Activated CD8-positive, alpha-beta memory T cell treated with anti-CD3 and anti-CD28 coated beads, Interleukin-2, amount 50 U/mL, for 1 hour (primary cell): ENCODE measurements around the gene TCF25.

ENCODE experiments used
- DNase-seq: peaks from one replicate; pipeline ENCODE4 v3.0.0-alpha.2; 2020; ENCODE audit errors: extremely low read depth

The TCF25 gene

GRCh38 chr16:89936981-89937380, 63.6 kb downstream of the TCF25 start:
- DNase-seq: no peak

GRCh38 chr16:89938175-89938885, 64.9 kb downstream of the TCF25 start:
- no peak for DNase-seq

GRCh38 chr16:89944773-89945172, 71.4 kb downstream of the TCF25 start:
- no peak for DNase-seq

GRCh38 chr16:89945654-89946053, 72.3 kb downstream of the TCF25 start:
- DNase-seq: no peak

GRCh38 chr16:89946515-89946914, 73.1 kb downstream of the TCF25 start:
- DNase-seq: no peak

- no peak for DNase-seq
These were observed 75.8 kb downstream of the TCF25 start for GRCh38 chr16:89949121-89949742.

GRCh38 chr16:89949756-89950155, 76.4 kb downstream of the TCF25 start:
- DNase-seq: no peak

- DNase-seq: no peak
These were observed 78.1 kb downstream of the TCF25 start for GRCh38 chr16:89951509-89951908.

GRCh38 chr16:89952049-89952448, 78.7 kb downstream of the TCF25 start:
- no peak for DNase-seq

- no peak for DNase-seq
These were observed 79.2 kb downstream of the TCF25 start for GRCh38 chr16:89952551-89952950.

- no peak for DNase-seq
These were observed 80.4 kb downstream of the TCF25 start for GRCh38 chr16:89953671-89954406.

- DNase-seq: no peak
These were observed 81.1 kb downstream of the TCF25 start for GRCh38 chr16:89954462-89954861.

- DNase-seq: no peak
These were observed 81.8 kb downstream of the TCF25 start for GRCh38 chr16:89955001-89955685.

GRCh38 chr16:89956505-89957215, 83.3 kb downstream of the TCF25 start:
- no peak for DNase-seq

GRCh38 chr16:89957216-89957785, 83.9 kb downstream of the TCF25 start:
- DNase-seq: no peak

GRCh38 chr16:89958068-89958467, 84.7 kb downstream of the TCF25 start:
- DNase-seq: no peak

GRCh38 chr16:89958596-89958995, 85.2 kb downstream of the TCF25 start:
- DNase-seq: no peak

GRCh38 chr16:89960966-89961365, 87.6 kb downstream of the TCF25 start:
- no peak for DNase-seq
